SK-N-SH (cell line): Measurements from ENCODE around the gene FOXR1. TPM values are rescaled to one million over a fixed set of nuclear protein-coding genes. Genes with fewer than 3 reads are reported as not detected.

Experiments
- CTCF ChIA-PET: fragments of 300-600, 350-600 bp; formaldehyde crosslinking; extraction: SDS; loops from one replicate; lab custom pipeline; 2021; lab: Yijun Ruan, JAX
- POLR2A ChIA-PET: fragments of 350-600 bp; sonication (Branson Sonifier 250); formaldehyde crosslinking; extraction: SDS; loops from one replicate; lab custom pipeline; 2020; ENCODE audit warnings: antibody characterized with exemption, inconsistent platforms; lab: Yijun Ruan, JAX
- DNase-seq: peaks from one replicate; pipeline ENCODE4 v3.0.0; 2012
- H2AFZ ChIP-seq: fragments of 200-600 bp; sonication (generic); 2 replicates; pipeline ENCODE4 v1.8.1; 2016; ENCODE audit warnings: antibody characterized with exemption, mild to moderate bottlenecking, low read depth
- H3F3A ChIP-seq: fragments of 200-600 bp; sonication (generic); replicated peaks from 2 replicates; pipeline ENCODE3; 2016; ENCODE audit warnings: antibody characterized with exemption, mild to moderate bottlenecking; ENCODE audit not compliant: insufficient read depth
- H3K27ac ChIP-seq, 2 experiments: fragments of 200-500 bp in 1 of 2; fragments of 200-600 bp in 1 of 2; sonication (Bioruptor generic) in 1 of 2; sonication (generic), shearing (Covaris generic) in 1 of 2; 2 replicates each; pipeline versions ENCODE4 v1.5.1 to v1.6.1; 2014 to 2016; ENCODE audit warnings: low read depth in 2 of 2, inconsistent platforms in 1 of 2, low read length in 1 of 2, mild to moderate bottlenecking in 1 of 2, mixed read lengths in 1 of 2
- H3K27me3 ChIP-seq: fragments of 200-600 bp; sonication (generic), shearing (Covaris generic); 2 replicates; pipeline ENCODE4 v1.6.1; 2016; ENCODE audit warnings: mixed run types; ENCODE audit not compliant: insufficient read depth
- H3K36me3 ChIP-seq, 2 experiments: fragments of 200-500 bp in 1 of 2; fragments of 200-600 bp in 1 of 2; sonication (Bioruptor generic) in 1 of 2; sonication (generic) in 1 of 2; replicated peaks in 1 of 2; 2 replicates each; pipeline versions ENCODE3 to v1.5.1; 2014 to 2016; ENCODE audit warnings: low read length in 1 of 2, mild to moderate bottlenecking in 1 of 2; ENCODE audit not compliant: insufficient read depth in 2 of 2, control insufficient read depth in 1 of 2
- H3K4me1 ChIP-seq, 2 experiments: fragments of 200-500 bp in 1 of 2; fragments of 200-600 bp in 1 of 2; sonication (Bioruptor generic) in 1 of 2; sonication (generic), shearing (Covaris generic) in 1 of 2; 2 replicates each; pipeline versions ENCODE4 v1.5.1 to v1.6.1; 2014 to 2016; ENCODE audit warnings: low read depth in 1 of 2, low read length in 1 of 2, mixed run types in 1 of 2; ENCODE audit not compliant: insufficient read depth in 2 of 2, control insufficient read depth in 1 of 2
- H3K4me2 ChIP-seq: fragments of 200-600 bp; sonication (generic), shearing (Covaris generic); 2 replicates; pipeline ENCODE4 v1.6.1; 2017; ENCODE audit warnings: mixed run types
- H3K4me3 ChIP-seq, 2 experiments: fragments of 200-500 bp in 1 of 2; fragments of 200-600 bp in 1 of 2; sonication (Bioruptor generic) in 1 of 2; sonication (generic), shearing (Covaris generic) in 1 of 2; 2 replicates each; pipeline versions ENCODE4 v1.5.1 to v1.8.1; 2014 to 2016; ENCODE audit warnings: low read depth in 2 of 2, inconsistent platforms in 1 of 2, low read length in 1 of 2, mild to moderate bottlenecking in 1 of 2, mixed read lengths in 1 of 2, moderate library complexity in 1 of 2
- H3K79me2 ChIP-seq: fragments of 200-600 bp; sonication (generic); 2 replicates; pipeline ENCODE4 v1.8.1; 2017; ENCODE audit warnings: mild to moderate bottlenecking; ENCODE audit not compliant: insufficient read depth
- H3K9ac ChIP-seq: fragments of 200-600 bp; sonication (generic); 2 replicates; pipeline ENCODE4 v1.6.1; 2017; ENCODE audit warnings: mixed run types
- H3K9me2 ChIP-seq: fragments of 200-600 bp; sonication (generic); 2 replicates; pipeline ENCODE4 v1.6.1; 2017; ENCODE audit warnings: mixed run types
- H3K9me3 ChIP-seq: fragments of 200-600 bp; sonication (generic); 2 replicates; pipeline ENCODE4 v1.6.1; 2017; ENCODE audit warnings: mixed run types, mild to moderate bottlenecking, moderate library complexity
- H4K20me1 ChIP-seq: fragments of 200-600 bp; sonication (generic); 2 replicates; pipeline ENCODE4 v1.6.1; 2017; ENCODE audit warnings: mild to moderate bottlenecking, mixed run types; ENCODE audit not compliant: insufficient read depth
- CHD2 ChIP-seq: fragments of 150-350 bp; IDR thresholded peaks from 2 replicates; pipeline ENCODE4 v1.6.1; 2018; ENCODE audit warnings: low read length; ENCODE audit not compliant: partially characterized antibody
- FOXM1 ChIP-seq: IDR thresholded peaks from 2 replicates; pipeline ENCODE4 v1.4.0; 2012; ENCODE audit warnings: low read depth, mild to moderate bottlenecking
- GATA2 ChIP-seq: sonication (generic); formaldehyde crosslinking; IDR thresholded peaks from 2 replicates; pipeline ENCODE4 v1.5.0; 2020; ENCODE audit warnings: mild to moderate bottlenecking, missing genetic modification reagents
- IRF3 ChIP-seq: fragments of 150-350 bp; IDR thresholded peaks from 2 replicates; pipeline ENCODE4 v1.6.1; 2016; ENCODE audit warnings: mild to moderate bottlenecking, low read depth, low read length
- MAX ChIP-seq: IDR thresholded peaks from 2 replicates; pipeline ENCODE4 v1.4.0; 2012; ENCODE audit warnings: low read depth
- REST ChIP-seq: IDR thresholded peaks from 2 replicates; pipeline ENCODE4 v1.6.1; 2012; ENCODE audit warnings: mild to moderate bottlenecking, low read depth, low read length, moderate library complexity
- SIN3A ChIP-seq: IDR thresholded peaks from 2 replicates; pipeline ENCODE4 v1.6.1; 2012; ENCODE audit warnings: low read depth, mild to moderate bottlenecking, low read length, moderate library complexity, borderline replicate concordance
- SMC3 ChIP-seq: IDR thresholded peaks from 2 replicates; pipeline ENCODE4 v1.6.1; 2012; ENCODE audit warnings: low read depth, low read length, improper control_type of control experiment
- USF1 ChIP-seq: IDR thresholded peaks from 2 replicates; pipeline ENCODE4 v1.4.0; 2012; ENCODE audit warnings: low read depth, borderline replicate concordance
- ZBTB33 ChIP-seq: IDR thresholded peaks from 2 replicates; pipeline ENCODE4 v1.4.0; 2012; ENCODE audit warnings: low read depth, borderline replicate concordance
- WGBS: methylation state at CpG from one replicate; pipeline ENCODE4 v1.1.6; 2017; ENCODE audit warnings: low lambda C conversion rate; 5-methylcytosine and 5-hydroxymethylcytosine counted together
- polyA plus RNA-seq, 3 experiments: library from polyadenylated mRNA; depleted of rRNA; stranded (reverse); fragments of >200 nt; gene quantifications; 2 replicates each; pipeline ENCODE4 v1.2.3, GENCODE V29; 2012

FOXR1 gene
- polyA plus RNA-seq, 1 of the 3 experiments (the other 2 are of a cell fraction), result not detected

GRCh38 chr11:119029340-119030028 is 57.9 kb downstream of the FOXR1 start:
- H4K20me1 ChIP-seq, result no peaks in the 10 kb centered on the region
- WGBS, result 75% methylated on average over 9 of the region's 10 CpGs
- peak overlapping the region; percentile 76 to 81 for H3K4me3 ChIP-seq
- peak overlapping the region; percentile 88; the same call in 1 of the 2 replicates for H2AFZ ChIP-seq
- peaks cover 0 to 18% of the 10 kb centered on the region in 2 experiments for H3K36me3 ChIP-seq
- H3K27ac ChIP-seq, result no peak overlapping the region
- ChIA-PET POLR2A (interaction anchor here (2.0 kb wide), 1 partner anchor 11 kb away, joined by 6 read pairs; the partner anchor contains the start of genes RPS25 and TRAPPC4), CTCF (interaction anchor here (1.1 to 3.0 kb wide), 4 partner anchors 10 to 23 kb away, joined by 4 to 16 read pairs (median 9); partner anchors contain the start of genes RPS25 and TRAPPC4)
- H3K9me2 ChIP-seq, result no peaks in the 10 kb centered on the region
- DNase-seq, result peak; percentile 37
- no peaks in the 10 kb centered on the region for H3F3A ChIP-seq
- H3K9me3 ChIP-seq, result no peaks in the 10 kb centered on the region
- peak overlapping the region; percentile 94 for H3K4me2 ChIP-seq
- no peaks in the 10 kb centered on the region for H3K27me3 ChIP-seq
- TF ChIP-seq GATA2 (no peak), FOXM1 (no peak), REST (no peak), CHD2 (no peak), IRF3 (no peak), MAX (no peak), SIN3A (no peak), USF1 (no peak), SMC3 (no peak), ZBTB33 (no peak)
- H3K79me2 ChIP-seq, result no peaks in the 10 kb centered on the region
- H3K9ac ChIP-seq, result peak overlapping the region; percentile 58; the same call in 1 of the 2 replicates
- peaks cover 5 to 12% of the 10 kb centered on the region in 2 experiments; a peak in 2 of 4 replicates for H3K4me1 ChIP-seq
